ENCODE results near the gene PRR11.
A peak's percentile ranks its signal among the peaks of the same experiment; 100 is the strongest.

The PRR11 gene

GRCh38 chr17:59167571-59168001 is 12.0 kb downstream of the PRR11 start:
- Histone ChIP-seq H3K4me3 (ENCODE audit: insufficient read depth in 1 of 2, low read depth in 1 of 2, low read length in 2 of 2) (no peak overlapping the region), H3K14ac (ENCODE audit: low read length in 2 of 2) (no peak overlapping the region), H4K8ac (ENCODE audit: low read length) (peak overlapping the region; percentile 12), H2AFZ (ENCODE audit: low read depth, low read length) (no peak overlapping the region), H3K4me2 (ENCODE audit: low read length, poor library complexity, severe bottlenecking) (no peak overlapping the region), H3K27me3 (ENCODE audit: control insufficient read depth in 1 of 2, insufficient read depth in 1 of 2, low read length in 2 of 2) (no peaks in the 10 kb centered on the region), H2BK120ac (ENCODE audit: low read depth, low read length) (no peak overlapping the region), H2BK5ac (ENCODE audit: low read depth, low read length, poor library complexity, severe bottlenecking) (no peak overlapping the region), H3K4me1 (ENCODE audit: control insufficient read depth, insufficient read depth, low read depth, low read length) (no peaks in the 10 kb centered on the region), H3K23ac (ENCODE audit: low read length in 2 of 2) (no peak overlapping the region), H3K27ac (ENCODE audit: low read length, poor library complexity, severe bottlenecking) (no peak overlapping the region), H2AK5ac (ENCODE audit: low read length, severe bottlenecking) (no peak overlapping the region), H2BK15ac (ENCODE audit: low read depth, poor library complexity, severe bottlenecking) (no peak overlapping the region), H4K91ac (ENCODE audit: low read length) (no peak overlapping the region), H3K9ac (ENCODE audit: low read length) (no peak overlapping the region), H3K36me3 (ENCODE audit: control insufficient read depth in 1 of 2, insufficient read depth in 2 of 2, low read depth in 1 of 2, low read length in 2 of 2) (peaks cover 0 to 6% of the 10 kb centered on the region in 2 experiments), H3K9me3 (ENCODE audit: control insufficient read depth, low read length) (no peaks in the 10 kb centered on the region), H2BK12ac (ENCODE audit: low read length in 2 of 2) (peak overlapping the region in 1 of 2 experiments; percentile 31), H3K79me1 (replicated peaks; ENCODE audit: low read length, poor library complexity, severe bottlenecking) (peaks cover 9% of the 10 kb centered on the region), H3K18ac (ENCODE audit: low read depth in 1 of 2, low read length in 2 of 2) (no peak overlapping the region), H3K4ac (ENCODE audit: low read depth in 1 of 2, low read length in 2 of 2) (no peak overlapping the region)
- WGBS, result 48% methylated on average over 2 of the region's 2 CpGs
- peak; percentile 33 for DNase-seq

DNA sequence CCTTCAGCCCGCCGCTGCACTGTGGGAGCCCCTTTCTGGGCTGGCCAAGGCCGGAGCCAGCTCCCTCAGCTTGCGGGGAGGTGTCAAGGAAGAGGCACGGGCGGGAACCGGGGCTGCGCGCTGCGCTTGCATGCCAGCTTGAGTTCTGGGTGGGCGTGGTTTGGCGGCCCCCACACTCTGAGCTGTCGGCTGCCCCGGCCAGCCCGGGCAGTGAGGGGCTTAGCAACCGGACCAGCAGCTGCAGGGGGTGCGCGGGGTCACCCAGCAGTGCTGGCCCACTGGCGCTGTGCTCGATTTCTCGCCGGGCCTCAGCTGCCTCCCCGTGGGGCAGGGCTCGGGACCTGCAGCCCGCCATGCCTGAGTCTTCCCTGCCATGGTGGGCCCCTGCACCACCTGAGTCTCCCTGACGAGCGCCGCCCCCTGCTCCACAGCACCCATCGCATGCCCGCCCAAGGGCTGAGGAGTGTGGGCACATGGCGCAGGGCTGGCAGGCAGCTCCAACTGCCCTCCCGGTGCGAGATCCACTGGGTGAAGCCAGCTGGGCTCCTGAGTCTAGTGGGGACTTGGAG is 17.0 kb downstream of the PRR11 start:
- 99% methylated on average over 33 of the region's 33 CpGs for WGBS
- Histone ChIP-seq H3K4ac (ENCODE audit: low read depth in 1 of 2, low read length in 2 of 2) (no peak overlapping the region), H2AK5ac (ENCODE audit: low read length, severe bottlenecking) (no peak overlapping the region), H3K27me3 (ENCODE audit: control insufficient read depth in 1 of 2, insufficient read depth in 1 of 2, low read length in 2 of 2) (no peaks in the 10 kb centered on the region), H4K91ac (ENCODE audit: low read length) (no peak overlapping the region), H4K8ac (ENCODE audit: low read length) (no peak overlapping the region), H2AFZ (ENCODE audit: low read depth, low read length) (no peak overlapping the region), H3K9me3 (ENCODE audit: control insufficient read depth, low read length) (no peaks in the 10 kb centered on the region), H3K4me2 (ENCODE audit: low read length, poor library complexity, severe bottlenecking) (no peak overlapping the region), H3K9ac (ENCODE audit: low read length) (no peak overlapping the region), H3K4me1 (ENCODE audit: control insufficient read depth, insufficient read depth, low read depth, low read length) (peaks cover 1% of the 10 kb centered on the region), H3K23ac (ENCODE audit: low read length in 2 of 2) (no peak overlapping the region), H3K18ac (ENCODE audit: low read depth in 1 of 2, low read length in 2 of 2) (no peak overlapping the region), H2BK15ac (ENCODE audit: low read depth, poor library complexity, severe bottlenecking) (no peak overlapping the region), H3K36me3 (ENCODE audit: control insufficient read depth in 1 of 2, insufficient read depth in 2 of 2, low read depth in 1 of 2, low read length in 2 of 2) (peaks cover 4 to 17% of the 10 kb centered on the region in 2 experiments), H3K79me1 (replicated peaks; ENCODE audit: low read length, poor library complexity, severe bottlenecking) (peaks cover 35% of the 10 kb centered on the region), H3K4me3 (ENCODE audit: insufficient read depth in 1 of 2, low read depth in 1 of 2, low read length in 2 of 2) (no peak overlapping the region), H2BK120ac (ENCODE audit: low read depth, low read length) (no peak overlapping the region), H2BK5ac (ENCODE audit: low read depth, low read length, poor library complexity, severe bottlenecking) (no peak overlapping the region), H3K27ac (ENCODE audit: low read length, poor library complexity, severe bottlenecking) (no peak overlapping the region), H2BK12ac (ENCODE audit: low read length in 2 of 2) (no peak overlapping the region), H3K14ac (ENCODE audit: low read length in 2 of 2) (no peak overlapping the region)
- DNase-seq, result no peak

DNA sequence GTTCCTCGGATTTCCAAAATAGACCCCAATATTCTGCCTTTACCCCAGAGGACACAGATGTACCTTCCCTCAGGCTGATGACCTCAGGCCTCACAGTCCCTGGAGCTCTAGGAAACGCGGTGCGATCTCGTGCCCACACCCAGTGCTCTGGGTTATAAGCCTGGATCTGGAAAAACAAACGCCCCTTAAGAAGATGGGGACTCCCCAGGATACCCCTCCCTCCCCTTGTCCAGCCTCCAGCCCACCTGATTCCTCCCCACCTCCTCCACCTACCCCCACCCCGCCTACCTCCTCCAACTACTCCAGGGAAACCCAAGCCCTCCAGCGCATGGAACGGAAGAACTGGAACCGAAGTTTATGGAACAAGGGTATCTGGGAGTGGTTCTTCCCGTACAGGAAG is 19.1 kb downstream of the PRR11 start:
- Histone ChIP-seq H2AFZ (ENCODE audit: low read depth, low read length) (no peak overlapping the region), H2BK5ac (ENCODE audit: low read depth, low read length, poor library complexity, severe bottlenecking) (no peak overlapping the region), H4K8ac (ENCODE audit: low read length) (peak overlapping the region; percentile 28), H3K4me2 (ENCODE audit: low read length, poor library complexity, severe bottlenecking) (no peak overlapping the region), H3K79me1 (replicated peaks; ENCODE audit: low read length, poor library complexity, severe bottlenecking) (peaks cover 46% of the 10 kb centered on the region), H3K36me3 (ENCODE audit: control insufficient read depth in 1 of 2, insufficient read depth in 2 of 2, low read depth in 1 of 2, low read length in 2 of 2) (peaks cover 4 to 17% of the 10 kb centered on the region in 2 experiments), H3K18ac (ENCODE audit: low read depth in 1 of 2, low read length in 2 of 2) (no peak overlapping the region), H2BK12ac (ENCODE audit: low read length in 2 of 2) (no peak overlapping the region), H2AK5ac (ENCODE audit: low read length, severe bottlenecking) (no peak overlapping the region), H3K27me3 (ENCODE audit: control insufficient read depth in 1 of 2, insufficient read depth in 1 of 2, low read length in 2 of 2) (no peaks in the 10 kb centered on the region), H3K9me3 (ENCODE audit: control insufficient read depth, low read length) (no peaks in the 10 kb centered on the region), H3K27ac (ENCODE audit: low read length, poor library complexity, severe bottlenecking) (no peak overlapping the region), H3K4me1 (ENCODE audit: control insufficient read depth, insufficient read depth, low read depth, low read length) (peaks cover 8% of the 10 kb centered on the region), H3K23ac (ENCODE audit: low read length in 2 of 2) (no peak overlapping the region), H3K9ac (ENCODE audit: low read length) (no peak overlapping the region), H2BK120ac (ENCODE audit: low read depth, low read length) (no peak overlapping the region), H2BK15ac (ENCODE audit: low read depth, poor library complexity, severe bottlenecking) (no peak overlapping the region), H3K4ac (ENCODE audit: low read depth in 1 of 2, low read length in 2 of 2) (no peak overlapping the region), H3K14ac (ENCODE audit: low read length in 2 of 2) (no peak overlapping the region), H3K4me3 (ENCODE audit: insufficient read depth in 1 of 2, low read depth in 1 of 2, low read length in 2 of 2) (no peak overlapping the region), H4K91ac (ENCODE audit: low read length) (no peak overlapping the region)
- DNase-seq, result no peak
- WGBS, result 98% methylated on average over 10 of the region's 11 CpGs

GRCh38 chr17:59175076-59175475 is 19.5 kb downstream of the PRR11 start:
- peaks cover 8% of the 10 kb centered on the region for H3K4me1 ChIP-seq (ENCODE audit: control insufficient read depth, insufficient read depth, low read depth, low read length)

More at GRCh38 chr17:59175076-59175475, 19.5 kb downstream of the PRR11 start:
- H3K4me2 ChIP-seq (ENCODE audit: low read length, poor library complexity, severe bottlenecking), result no peak overlapping the region
- H3K9me3 ChIP-seq (ENCODE audit: control insufficient read depth, low read length), result no peaks in the 10 kb centered on the region
- no peak overlapping the region for H2AK5ac ChIP-seq (ENCODE audit: low read length, severe bottlenecking)
- no peak overlapping the region for H4K91ac ChIP-seq (ENCODE audit: low read length)
- no peaks in the 10 kb centered on the region for H3K27me3 ChIP-seq (ENCODE audit: control insufficient read depth in 1 of 2, insufficient read depth in 1 of 2, low read length in 2 of 2)
- no peak overlapping the region for H2BK5ac ChIP-seq (ENCODE audit: low read depth, low read length, poor library complexity, severe bottlenecking)
- H3K18ac ChIP-seq (ENCODE audit: low read depth in 1 of 2, low read length in 2 of 2), result no peak overlapping the region
- WGBS, result 96% methylated on average over 7 of the region's 7 CpGs
- H2BK12ac ChIP-seq (ENCODE audit: low read length in 2 of 2), result no peak overlapping the region
- no peak overlapping the region for H2BK15ac ChIP-seq (ENCODE audit: low read depth, poor library complexity, severe bottlenecking)
- H3K79me1 ChIP-seq (replicated peaks; ENCODE audit: low read length, poor library complexity, severe bottlenecking), result peaks cover 48% of the 10 kb centered on the region
- H3K4me3 ChIP-seq (ENCODE audit: insufficient read depth in 1 of 2, low read depth in 1 of 2, low read length in 2 of 2), result no peak overlapping the region
- H3K9ac ChIP-seq (ENCODE audit: low read length), result no peak overlapping the region
- H4K8ac ChIP-seq (ENCODE audit: low read length), result peak overlapping the region; percentile 28
- H2BK120ac ChIP-seq (ENCODE audit: low read depth, low read length), result no peak overlapping the region
- peaks cover 4 to 17% of the 10 kb centered on the region in 2 experiments for H3K36me3 ChIP-seq (ENCODE audit: control insufficient read depth in 1 of 2, insufficient read depth in 2 of 2, low read depth in 1 of 2, low read length in 2 of 2)
- H3K14ac ChIP-seq (ENCODE audit: low read length in 2 of 2), result no peak overlapping the region
- no peak overlapping the region for H3K27ac ChIP-seq (ENCODE audit: low read length, poor library complexity, severe bottlenecking)
- no peak overlapping the region for H2AFZ ChIP-seq (ENCODE audit: low read depth, low read length)
- no peak for DNase-seq
- no peak overlapping the region for H3K23ac ChIP-seq (ENCODE audit: low read length in 2 of 2)
- no peak overlapping the region for H3K4ac ChIP-seq (ENCODE audit: low read depth in 1 of 2, low read length in 2 of 2)

Data from mesenchymal stem cell (in vitro differentiated cells and primary cell).